ENCODE data around the gene PHETA1. TPM values are rescaled to one million over a fixed set of nuclear protein-coding genes. Genes with fewer than 3 reads are reported as not detected.
"Not testable (repeated sequence)": the region's sequence is repeated elsewhere in the genome, so short reads cannot be mapped to it uniquely, and the experiment has no call there.

Gene PHETA1
- total RNA-seq, 1 donor from 2014 or later, result 18.6 TPM

GRCh38 chr12:111386885-111387284 lies 18.0 kb upstream of the PHETA1 start:
- no peak for DNase-seq (ENCODE audit: low spot score)
- intact Hi-C loops (cut with DNase I), result no loop called here

GRCh38 chr12:111384596-111384995 lies 15.7 kb upstream of the PHETA1 start:
- intact Hi-C loops (cut with DNase I), result no loop called here
- DNase-seq (ENCODE audit: low spot score), result no peak

GRCh38 chr12:111379942-111380554 lies 11.2 kb upstream of the PHETA1 start:
- DNase-seq (ENCODE audit: low spot score), result no peak
- intact Hi-C loops (cut with DNase I), result no loop called here

- intact Hi-C loops (cut with DNase I), result no loop called here
- no peak for DNase-seq (ENCODE audit: low spot score)
These were observed 8.5 kb upstream of the PHETA1 start for GRCh38 chr12:111377440-111377839.

GRCh38 chr12:111373231-111373630 lies 4.3 kb upstream of the PHETA1 start:
- intact Hi-C loops (cut with DNase I); DNase-seq (ENCODE audit: low spot score): not testable (repeated sequence)

GRCh38 chr12:111369496-111370220 lies 763 bp upstream of the PHETA1 start:
- intact Hi-C loops (cut with DNase I), result loop anchor here (10.0 kb wide), 1 partner anchor 225 kb away; the partner anchor contains the start of gene ATXN2
- DNase-seq (ENCODE audit: low spot score), result no peak

- no peak for DNase-seq (ENCODE audit: low spot score)
- intact Hi-C loops (cut with DNase I), result loop anchor here (10.0 kb wide), 1 partner anchor 226 kb away; the partner anchor contains the start of gene ATXN2
These were observed 556 bp downstream of the PHETA1 start for GRCh38 chr12:111368291-111368787.

GRCh38 chr12:111367661-111368221 lies 1.2 kb downstream of the PHETA1 start:
- intact Hi-C loops (cut with DNase I), result loop anchor here (10.0 kb wide), 1 partner anchor 227 kb away; the partner anchor contains the start of gene ATXN2

GRCh38 chr12:111366583-111366982 lies 2.3 kb downstream of the PHETA1 start:
- intact Hi-C loops (cut with DNase I), result loop anchor here (10.0 kb wide), 1 partner anchor 228 kb away; the partner anchor contains the start of gene ATXN2

More at GRCh38 chr12:111367661-111368221, 1.2 kb downstream of the PHETA1 start:
- DNase-seq (ENCODE audit: low spot score), result no peak

GRCh38 chr12:111366075-111366474 lies 2.8 kb downstream of the PHETA1 start:
- intact Hi-C loops (cut with DNase I), result loop anchor here (10.0 kb wide), 1 partner anchor 229 kb away; the partner anchor contains the start of gene ATXN2

More at GRCh38 chr12:111366583-111366982, 2.3 kb downstream of the PHETA1 start:
- no peak for DNase-seq (ENCODE audit: low spot score)

GRCh38 chr12:111363578-111363977 lies 5.3 kb downstream of the PHETA1 start:
- no peak for DNase-seq (ENCODE audit: low spot score)
- intact Hi-C loops (cut with DNase I), result loop anchor here (5.0 to 10.0 kb wide), 2 partner anchors 231 to 431 kb away; partner anchors contain the start of gene ATXN2

More at GRCh38 chr12:111366075-111366474, 2.8 kb downstream of the PHETA1 start:
- DNase-seq (ENCODE audit: low spot score), result no peak

- intact Hi-C loops (cut with DNase I), result loop anchor here (5.0 to 10.0 kb wide), 2 partner anchors 232 to 431 kb away; partner anchors contain the start of gene ATXN2
These were observed 6.0 kb downstream of the PHETA1 start for GRCh38 chr12:111362687-111363475.

GRCh38 chr12:111361717-111362576 lies 6.9 kb downstream of the PHETA1 start:
- intact Hi-C loops (cut with DNase I), result loop anchor here (5.0 to 10.0 kb wide), 2 partner anchors 233 to 430 kb away; partner anchors contain the start of gene ATXN2
- DNase-seq (ENCODE audit: low spot score), result no peak

More at GRCh38 chr12:111362687-111363475, 6.0 kb downstream of the PHETA1 start:
- no peak for DNase-seq (ENCODE audit: low spot score)

GRCh38 chr12:111361073-111361716 lies 7.7 kb downstream of the PHETA1 start:
- no peak for DNase-seq (ENCODE audit: low spot score)
- intact Hi-C loops (cut with DNase I), result loop anchor here (5.0 to 10.0 kb wide), 2 partner anchors 234 to 429 kb away; partner anchors contain the start of gene ATXN2

- intact Hi-C loops (cut with DNase I), result loop anchor here (5.0 to 10.0 kb wide), 2 partner anchors 234 to 428 kb away; partner anchors contain the start of gene ATXN2
- DNase-seq (ENCODE audit: low spot score), result no peak
These were observed 8.5 kb downstream of the PHETA1 start for GRCh38 chr12:111360325-111360930.

GRCh38 chr12:111359914-111360276 lies 9.0 kb downstream of the PHETA1 start:
- no peak for DNase-seq (ENCODE audit: low spot score)
- intact Hi-C loops (cut with DNase I), result loop anchor here (5.0 to 10.0 kb wide), 2 partner anchors 235 to 428 kb away; partner anchors contain the start of gene ATXN2
